GM12878 (cell line): ENCODE results near the gene FERMT3. TPM values are rescaled to one million over a fixed set of nuclear protein-coding genes. Genes with fewer than 3 reads are reported as not detected.

Experiments
- ATAC-seq: fragments of 200-7000 bp; cut with Tn5 transposase; 3 replicates; pipeline ENCODE4 v1.9.1; 2020; ENCODE audit warnings: mild to moderate bottlenecking, moderate library complexity
- BruUV-seq: library from RNA; stranded (reverse); fragments of 400-500 nt; replicated peaks from 2 replicates; lab custom pipeline; 2021; lab: Mats Ljungman, UMichigan
- CTCF ChIA-PET: fragments of 300-600 bp; sonication (Branson Sonifier 250); formaldehyde crosslinking; extraction: SDS; loops from one replicate; lab custom pipeline; 2021; ENCODE audit warnings: inconsistent platforms; lab: Yijun Ruan, JAX
- POLR2A ChIA-PET: fragments of 350-600 bp; formaldehyde crosslinking; extraction: SDS; loops from one replicate; lab custom pipeline; 2021; ENCODE audit warnings: inconsistent platforms; lab: Charles Lee
- RAD21 ChIA-PET: fragments of 300-600 bp; sonication (Branson Sonifier 250); formaldehyde crosslinking; loops from one replicate; lab custom pipeline; 2023; ENCODE audit warnings: antibody characterized with exemption; ENCODE audit not compliant: unreplicated experiment; lab: Charles Lee
- SMC1A ChIA-PET: fragments of 300-600 bp; sonication (Branson Sonifier 250); formaldehyde crosslinking; loops from one replicate; lab custom pipeline; 2023; ENCODE audit not compliant: unreplicated experiment, uncharacterized antibody; lab: Charles Lee
- DNase-seq: peaks from one replicate; pipeline ENCODE4 v3.0.0-alpha.2; 2011; ENCODE audit warnings: low read depth, low spot score
- FAIRE-seq: peaks from 3 replicates; lab custom pipeline; 2011; peaks lifted over from hg19 to GRCh38; lab: Jason Lieb, UNC
- H2AFZ ChIP-seq: 2 replicates; pipeline ENCODE4 v1.6.0; 2011; ENCODE audit warnings: low read depth, low read length, control low read depth; ENCODE audit not compliant: control insufficient read depth
- H3K27ac ChIP-seq: 2 replicates; pipeline ENCODE4 v1.5.1; 2011; ENCODE audit warnings: control low read depth; ENCODE audit not compliant: control insufficient read depth, insufficient read depth
- H3K27me3 ChIP-seq, 2 experiments: replicated peaks in 1 of 2; 2 replicates each; pipeline versions ENCODE4 v1.6.0 to v1.6.1; 2011; ENCODE audit warnings: low read length in 1 of 2; ENCODE audit not compliant: control insufficient read depth in 2 of 2, insufficient read depth in 2 of 2
- H3K36me3 ChIP-seq, 2 experiments: 2 replicates each; pipeline ENCODE4 v1.5.1; 2011; ENCODE audit warnings: low read length in 1 of 2; ENCODE audit not compliant: control insufficient read depth in 2 of 2, insufficient read depth in 2 of 2
- H3K4me1 ChIP-seq: 2 replicates; pipeline ENCODE4 v1.6.1; 2011; ENCODE audit warnings: mild to moderate bottlenecking, low read length, moderate library complexity, mixed read lengths; ENCODE audit not compliant: control insufficient read depth, insufficient read depth
- H3K4me2 ChIP-seq: 2 replicates; pipeline ENCODE4 v1.6.0; 2011; ENCODE audit warnings: control low read depth; ENCODE audit not compliant: control insufficient read depth, insufficient read depth
- H3K4me3 ChIP-seq: fragments of 200-600 bp; sonication (generic); 2 replicates; pipeline ENCODE4 v1.5.1; 2016
- H3K79me2 ChIP-seq: 2 replicates; pipeline ENCODE4 v1.6.0; 2011; ENCODE audit warnings: low read length; ENCODE audit not compliant: control insufficient read depth, insufficient read depth
- H3K9ac ChIP-seq: 2 replicates; pipeline ENCODE4 v1.8.0; 2011; ENCODE audit warnings: low read length, control low read depth, mixed read lengths; ENCODE audit not compliant: control insufficient read depth, insufficient read depth
- H3K9me3 ChIP-seq: replicated peaks from 3 replicates; pipeline ENCODE4 v1.5.1; 2011; ENCODE audit warnings: mild to moderate bottlenecking, low read length; ENCODE audit not compliant: control insufficient read depth, insufficient read depth
- H4K20me1 ChIP-seq: 2 replicates; pipeline ENCODE4 v1.6.0; 2011; ENCODE audit not compliant: control insufficient read depth, insufficient read depth
- ATF7 ChIP-seq: fragments of 450-650 bp; IDR thresholded peaks from 2 replicates; pipeline ENCODE4 v1.6.1; 2016; ENCODE audit warnings: low read depth, mild to moderate bottlenecking
- CHD4 ChIP-seq: fragments of 200-600 bp; sonication (generic); IDR thresholded peaks from 2 replicates; pipeline ENCODE4 v1.6.1; 2016; ENCODE audit warnings: mild to moderate bottlenecking
- CTCF ChIP-seq, 3 experiments: IDR thresholded peaks in 2 of 3; conservative IDR thresholded peaks in 1 of 3; 2 replicates each; pipeline ENCODE4 v1.5.1; 2011; ENCODE audit warnings: low read depth in 3 of 3, low read length in 3 of 3, mild to moderate bottlenecking in 3 of 3, control low read depth in 2 of 3, moderate library complexity in 2 of 3, inconsistent platforms in 1 of 3, mixed read lengths in 1 of 3; ENCODE audit not compliant: control insufficient read depth in 2 of 3, insufficient read depth in 1 of 3; ENCODE audit errors: extremely low read depth in 1 of 3
- EED ChIP-seq: sonication (generic); IDR thresholded peaks from 2 replicates; pipeline ENCODE4 v1.6.1; 2016; ENCODE audit warnings: antibody characterized with exemption, low read depth
- ETV6 ChIP-seq, 2 experiments: fragments of 450-650 bp in 1 of 2; IDR thresholded peaks in 1 of 2; conservative IDR thresholded peaks in 1 of 2; 2 replicates each; pipeline ENCODE4 v1.6.1; 2014; ENCODE audit warnings: antibody characterized with exemption in 1 of 2, borderline replicate concordance in 1 of 2, low read depth in 1 of 2, mild to moderate bottlenecking in 1 of 2, moderate library complexity in 1 of 2
- IKZF2 ChIP-seq, 2 experiments: fragments of 450-650 bp; IDR thresholded peaks; 2 replicates each; pipeline ENCODE4 v1.6.1; 2017; ENCODE audit warnings: mild to moderate bottlenecking in 2 of 2, moderate library complexity in 2 of 2
- KLF5 ChIP-seq: fragments of 450-650 bp; IDR thresholded peaks from 2 replicates; pipeline ENCODE4 v1.6.1; 2014; ENCODE audit warnings: mild to moderate bottlenecking; ENCODE audit not compliant: partially characterized antibody
- MYC ChIP-seq: IDR thresholded peaks from 2 replicates; pipeline ENCODE4 v1.6.1; 2011; ENCODE audit warnings: mild to moderate bottlenecking, low read length, moderate library complexity, inconsistent platforms; ENCODE audit not compliant: insufficient read depth, insufficient replicate concordance, insufficient read length, severe bottlenecking
- NKRF ChIP-seq: fragments of 450-650 bp; conservative IDR thresholded peaks from 2 replicates; pipeline ENCODE4 v1.6.1; 2017; ENCODE audit warnings: mild to moderate bottlenecking, moderate library complexity
- TCF7 ChIP-seq: IDR thresholded peaks from 2 replicates; pipeline ENCODE4 v1.6.1; 2014; ENCODE audit warnings: antibody characterized with exemption, borderline replicate concordance
- YY1 ChIP-seq: IDR thresholded peaks from 2 replicates; pipeline ENCODE4 v1.6.1; 2011; ENCODE audit warnings: low read depth, mild to moderate bottlenecking, low read length
- ZBED1 ChIP-seq: IDR thresholded peaks from 2 replicates; pipeline ENCODE4 v1.6.1; 2016; ENCODE audit warnings: borderline replicate concordance
- ZNF274 ChIP-seq: IDR thresholded peaks from one replicate; pipeline ENCODE4 v1.8.0; 2011; ENCODE audit not compliant: insufficient read length, insufficient read depth
- WGBS: methylation state at CpG from one replicate; pipeline ENCODE4 v1.1.6; 2016; ENCODE audit warnings: low lambda C conversion rate; ENCODE audit not compliant: insufficient replicate concordance, insufficient coverage; ENCODE audit errors: missing lambda C conversion rate; 5-methylcytosine and 5-hydroxymethylcytosine counted together
- in situ Hi-C: fragments of 300-500 bp; cut with MboI; formaldehyde crosslinking; loops from 9 replicates; pipeline ENCODE4 v1.14.3; 2018; ENCODE audit warnings: mixed read lengths
- intact Hi-C: fragments of 100-400 bp; cut with micrococcal nuclease; formaldehyde crosslinking; loops from one replicate; pipeline ENCODE4 v1.14.2; 2022; ENCODE audit not compliant: unreplicated experiment
- polyA plus RNA-seq, 11 experiments: library from polyadenylated mRNA; depleted of rRNA in 4 of 11; unstranded in 6 of 11; stranded (reverse) in 5 of 11; fragments of >200 nt; fragmentation: Nextera tagmentation in 4 of 11; fragmentation: Illumina TruSeq in 1 of 11; extraction: Ambion mirVana in 4 of 11; extraction: Trizol in 1 of 11; gene quantifications; 1 replicate in 1 of 11; 2 replicates in 10 of 11; pipeline versions ENCODE4 v1.2.1 to v1.2.3, GENCODE V29; 2011 to 2016; ENCODE audit warnings: inconsistent platforms in 2 of 11, missing spikeins in 2 of 11, low read depth in 1 of 11
- total RNA-seq, 4 experiments: library from RNA; depleted of rRNA in 3 of 4; stranded (reverse); fragments of >200 nt in 3 of 4; fragmentation: Illumina TruSeq in 1 of 4; extraction: Trizol in 1 of 4; gene quantifications; 2 replicates each; pipeline versions ENCODE4 v1.2.1 to v1.2.3, GENCODE V29; 2013 to 2021
- TF ChIP-seq, protein P1 (sequence below): fragments of 450-650 bp; IDR thresholded peaks from 2 replicates; pipeline ENCODE4 v1.6.1; 2017; ENCODE audit warnings: low read depth, mild to moderate bottlenecking, moderate library complexity

FERMT3 gene
- total and polyA plus RNA-seq, 10 of the 15 experiments (the other 5 are each of a cell fraction or from before 2014, with no cell fraction given): 2.0 to 211 (median 114) TPM

GRCh38 chr11:64252003-64252872, 45.7 kb downstream of the FERMT3 start:
- DNase-seq (no peak), ATAC-seq (peak; percentile 21), FAIRE-seq (no peak)
- H3K9me3 ChIP-seq: no peaks in the 10 kb centered on the region
- RAD21 ChIA-PET: interaction anchor here (0.6 to 3.1 kb wide), 9 partner anchors 8 to 66 kb away, joined by 3 to 30 read pairs (median 4); partner anchors contain the start of genes CATSPERZ, ESRRA, FERMT3 and FKBP2
- peak overlapping the region; percentile 100 for H3K4me2 ChIP-seq
- H3K9ac ChIP-seq: peak overlapping the region; percentile 82
- WGBS: 1% methylated on average over 20 of the region's 23 CpGs
- in situ Hi-C loops: no loop called here
- no TSS peak for BruUV-seq
- H3K27ac ChIP-seq: no peak overlapping the region
- intact Hi-C loops: no loop called here
- H2AFZ ChIP-seq: peak overlapping the region; percentile 65
- peaks cover 6% of the 10 kb centered on the region for H3K4me1 ChIP-seq
- H4K20me1 ChIP-seq: no peaks in the 10 kb centered on the region
- POLR2A ChIA-PET: interaction anchor here (0.6 to 2.0 kb wide), 6 partner anchors 11 to 53 kb away, joined by 3 to 12 read pairs (median 6); partner anchors contain the start of genes ESRRA, FERMT3 and FKBP2
- SMC1A ChIA-PET: interaction anchor here (1.7 kb wide), 1 partner anchor 47 kb away, joined by 15 read pairs; the partner anchor contains the start of gene FERMT3
- no peaks in the 10 kb centered on the region; a peak in 2 of 4 replicates for H3K36me3 ChIP-seq
- CTCF ChIA-PET: interaction anchor here (0.6 to 4.8 kb wide), 12 partner anchors 8 to 89 kb away, joined by 3 to 64 read pairs (median 6); partner anchors contain the start of genes CATSPERZ, FERMT3, FKBP2 and STIP1
- peak overlapping the region; percentile 66 for H3K4me3 ChIP-seq
- H3K79me2 ChIP-seq: no peaks in the 10 kb centered on the region; the same call in 1 of the 2 replicates
- no peaks in the 10 kb centered on the region for H3K27me3 ChIP-seq
- no peak for TF ChIP-seq ATF7
- TF ChIP-seq IKZF2 (IDR thresholded peaks at IDR 0.05): peak; percentile 28 to 43; a peak in 3 of 4 replicates
- no peak for TF ChIP-seq NKRF
- no peak for TF ChIP-seq TCF7
- no peak for TF ChIP-seq EED
- no peak for TF ChIP-seq KLF5
- no peak for TF ChIP-seq ZBED1
- no peak for TF ChIP-seq YY1
- TF ChIP-seq CHD4: no peak
- no peak for TF ChIP-seq ZNF274
- no peak for TF ChIP-seq ETV6 (conservative IDR thresholded peaks at IDR 0.05 in 1 of 2, IDR thresholded peaks at IDR 0.05 in 1 of 2; ENCODE audit: borderline replicate concordance in 1 of 2, low read depth in 1 of 2)
- TF ChIP-seq CTCF (IDR thresholded peaks at IDR 0.05 in 2 of 3, conservative IDR thresholded peaks at IDR 0.05 in 1 of 3; ENCODE audit: control insufficient read depth in 2 of 3, extremely low read depth in 1 of 3, insufficient read depth in 1 of 3, low read depth in 3 of 3, low read length in 3 of 3): peak; percentile 35 to 54 (median 36); a peak in 4 of 6 replicates
- no peak for TF ChIP-seq MYC
- TF ChIP-seq, protein P1, sequence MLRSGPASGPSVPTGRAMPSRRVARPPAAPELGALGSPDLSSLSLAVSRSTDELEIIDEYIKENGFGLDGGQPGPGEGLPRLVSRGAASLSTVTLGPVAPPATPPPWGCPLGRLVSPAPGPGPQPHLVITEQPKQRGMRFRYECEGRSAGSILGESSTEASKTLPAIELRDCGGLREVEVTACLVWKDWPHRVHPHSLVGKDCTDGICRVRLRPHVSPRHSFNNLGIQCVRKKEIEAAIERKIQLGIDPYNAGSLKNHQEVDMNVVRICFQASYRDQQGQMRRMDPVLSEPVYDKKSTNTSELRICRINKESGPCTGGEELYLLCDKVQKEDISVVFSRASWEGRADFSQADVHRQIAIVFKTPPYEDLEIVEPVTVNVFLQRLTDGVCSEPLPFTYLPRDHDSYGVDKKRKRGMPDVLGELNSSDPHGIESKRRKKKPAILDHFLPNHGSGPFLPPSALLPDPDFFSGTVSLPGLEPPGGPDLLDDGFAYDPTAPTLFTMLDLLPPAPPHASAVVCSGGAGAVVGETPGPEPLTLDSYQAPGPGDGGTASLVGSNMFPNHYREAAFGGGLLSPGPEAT: 0 out of 2 replicates have a peak, but pooled peaks have one; percentile 37
